HEK293T (cell line): ENCODE measurements around the gene RHBDD1.

ENCODE experiments used
- CTCF ChIA-PET: fragments of 350-600 bp; formaldehyde crosslinking; extraction: SDS; loops from one replicate; lab custom pipeline; 2021; ENCODE audit warnings: antibody characterized with exemption, inconsistent platforms; lab: Yijun Ruan, JAX
- POLR2A ChIA-PET: fragments of 350-600 bp; formaldehyde crosslinking; extraction: SDS; loops from one replicate; lab custom pipeline; 2020; ENCODE audit warnings: antibody characterized with exemption, inconsistent platforms; lab: Yijun Ruan, JAX
- DNase-seq: peaks from one replicate; pipeline ENCODE4 v3.0.0; 2012; ENCODE audit warnings: mixed read lengths; ENCODE audit errors: extremely low spot score
- ARNT ChIP-seq: fragments of 450-650 bp; IDR thresholded peaks from 2 replicates; pipeline ENCODE4 v1.6.1; 2017; ENCODE audit warnings: mild to moderate bottlenecking
- BHLHE40 ChIP-seq: fragments of 450-650 bp; IDR thresholded peaks from 2 replicates; pipeline ENCODE4 v1.6.1; 2016; ENCODE audit warnings: mild to moderate bottlenecking, moderate library complexity, borderline replicate concordance
- CTBP1 ChIP-seq: fragments of 450-650 bp; IDR thresholded peaks from 2 replicates; pipeline ENCODE4 v1.6.1; 2016; ENCODE audit warnings: borderline replicate concordance
- ELF4 ChIP-seq: fragments of 450-650 bp; IDR thresholded peaks from 2 replicates; pipeline ENCODE4 v1.6.1; 2017; ENCODE audit warnings: antibody characterized with exemption
- FOXA1 ChIP-seq: fragments of 450-650 bp; IDR thresholded peaks from 2 replicates; pipeline ENCODE4 v1.6.1; 2016; ENCODE audit warnings: mild to moderate bottlenecking
- FOXK2 ChIP-seq: fragments of 450-650 bp; IDR thresholded peaks from 2 replicates; pipeline ENCODE4 v1.6.1; 2016; ENCODE audit warnings: mild to moderate bottlenecking
- FOXM1 ChIP-seq: fragments of 450-650 bp; IDR thresholded peaks from 2 replicates; pipeline ENCODE4 v1.6.1; 2017; ENCODE audit warnings: mild to moderate bottlenecking, borderline replicate concordance
- HDGF ChIP-seq: fragments of 450-650 bp; IDR thresholded peaks from 2 replicates; pipeline ENCODE4 v1.6.1; 2017; ENCODE audit warnings: antibody characterized with exemption, borderline replicate concordance
- L3MBTL2 ChIP-seq: fragments of 450-650 bp; conservative IDR thresholded peaks from 2 replicates; pipeline ENCODE4 v1.6.1; 2016; ENCODE audit warnings: mild to moderate bottlenecking
- LEF1 ChIP-seq: fragments of 450-650 bp; IDR thresholded peaks from 2 replicates; pipeline ENCODE4 v1.6.1; 2017; ENCODE audit warnings: mild to moderate bottlenecking, borderline replicate concordance
- NFRKB ChIP-seq: fragments of 450-650 bp; IDR thresholded peaks from 2 replicates; pipeline ENCODE4 v1.6.1; 2016; ENCODE audit warnings: mild to moderate bottlenecking, moderate library complexity
- SP1 ChIP-seq: fragments of 450-650 bp; IDR thresholded peaks from 2 replicates; pipeline ENCODE4 v1.6.1; 2017
- SUZ12 ChIP-seq: fragments of 450-650 bp; IDR thresholded peaks from 2 replicates; pipeline ENCODE4 v1.6.1; 2016; ENCODE audit warnings: mild to moderate bottlenecking
- TARDBP ChIP-seq: fragments of 450-650 bp; IDR thresholded peaks from 2 replicates; pipeline ENCODE4 v1.6.1; 2016
- ZNF384 ChIP-seq: fragments of 450-650 bp; IDR thresholded peaks from 2 replicates; pipeline ENCODE4 v1.6.1; 2016
- TF ChIP-seq, protein P1 (sequence below): fragments of 450-650 bp; IDR thresholded peaks from 2 replicates; pipeline ENCODE4 v1.6.1; 2016

RHBDD1 gene

DNA sequence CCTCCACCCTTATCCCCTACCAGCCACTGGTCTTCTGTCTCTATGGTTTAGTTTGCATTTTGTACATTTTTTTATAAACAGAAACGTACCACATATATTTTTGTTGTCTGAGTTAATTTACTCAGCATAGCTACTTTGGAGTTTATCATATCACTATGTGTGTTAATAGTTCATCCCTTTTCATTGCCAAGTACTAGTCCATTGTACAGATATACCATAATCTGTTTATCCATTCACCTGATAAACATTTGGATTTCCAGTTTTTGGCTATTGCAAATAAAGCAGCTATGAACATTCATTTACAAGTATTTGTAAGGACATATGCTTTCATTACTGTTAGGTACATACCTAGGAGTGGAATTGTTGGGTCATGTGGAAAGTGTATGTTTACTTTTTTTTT lies 123.6 kb downstream of the RHBDD1 start:
- ChIA-PET POLR2A (no interaction called here), CTCF (interaction anchor here (0.5 kb wide), 1 partner anchor 162 kb away, joined by 3 read pairs; no protein-coding TSS in a partner anchor)
- no peak for DNase-seq
- no peak for TF ChIP-seq LEF1
- TF ChIP-seq, protein P1, sequence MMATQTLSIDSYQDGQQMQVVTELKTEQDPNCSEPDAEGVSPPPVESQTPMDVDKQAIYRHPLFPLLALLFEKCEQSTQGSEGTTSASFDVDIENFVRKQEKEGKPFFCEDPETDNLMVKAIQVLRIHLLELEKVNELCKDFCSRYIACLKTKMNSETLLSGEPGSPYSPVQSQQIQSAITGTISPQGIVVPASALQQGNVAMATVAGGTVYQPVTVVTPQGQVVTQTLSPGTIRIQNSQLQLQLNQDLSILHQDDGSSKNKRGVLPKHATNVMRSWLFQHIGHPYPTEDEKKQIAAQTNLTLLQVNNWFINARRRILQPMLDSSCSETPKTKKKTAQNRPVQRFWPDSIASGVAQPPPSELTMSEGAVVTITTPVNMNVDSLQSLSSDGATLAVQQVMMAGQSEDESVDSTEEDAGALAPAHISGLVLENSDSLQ, result no peak
- TF ChIP-seq SP1, result no peak
- TF ChIP-seq TARDBP, result no peak
- no peak for TF ChIP-seq FOXA1
- TF ChIP-seq ARNT, result no peak
- TF ChIP-seq SUZ12, result no peak
- TF ChIP-seq NFRKB, result no peak
- TF ChIP-seq ZNF384, result no peak
- no peak for TF ChIP-seq FOXM1
- no peak for TF ChIP-seq FOXK2
- no peak for TF ChIP-seq L3MBTL2

DNA sequence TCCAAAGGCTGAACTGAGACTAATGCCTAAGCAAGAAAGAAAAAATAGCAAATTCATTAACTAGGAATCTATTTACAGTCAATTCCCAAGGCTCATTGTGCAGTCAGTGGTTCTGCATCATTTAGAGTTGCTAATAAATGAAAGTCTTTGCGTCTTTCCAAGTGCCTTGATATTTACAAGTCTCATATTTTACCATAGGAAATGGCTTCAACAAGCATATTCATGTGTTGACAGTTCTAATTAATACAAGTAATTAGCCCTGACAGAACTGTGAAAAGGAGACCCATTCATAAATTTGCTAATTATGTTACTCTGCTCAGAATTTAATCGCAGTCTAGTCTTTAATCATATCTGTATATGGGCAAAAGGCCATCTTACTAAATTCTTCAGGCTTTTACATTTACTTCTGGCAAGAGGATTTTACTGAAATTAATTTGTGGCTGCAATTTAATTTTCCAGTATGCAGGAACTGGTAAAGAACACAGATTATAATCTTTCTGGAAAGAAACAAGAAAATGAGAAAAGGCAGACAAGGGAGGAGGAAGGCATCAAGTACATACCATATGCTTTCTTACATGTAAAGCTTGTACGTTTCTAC lies 126.4 kb downstream of the RHBDD1 start:
- ChIA-PET CTCF (no interaction called here), POLR2A (no interaction called here)
- DNase-seq, result no peak
- TF ChIP-seq ARNT (no peak), LEF1 (no peak), NFRKB (no peak), ZNF384 (no peak), BHLHE40 (no peak), TARDBP (no peak), SUZ12 (no peak), L3MBTL2 (no peak), SP1 (no peak)
- TF ChIP-seq, protein P1, result no peak

DNA sequence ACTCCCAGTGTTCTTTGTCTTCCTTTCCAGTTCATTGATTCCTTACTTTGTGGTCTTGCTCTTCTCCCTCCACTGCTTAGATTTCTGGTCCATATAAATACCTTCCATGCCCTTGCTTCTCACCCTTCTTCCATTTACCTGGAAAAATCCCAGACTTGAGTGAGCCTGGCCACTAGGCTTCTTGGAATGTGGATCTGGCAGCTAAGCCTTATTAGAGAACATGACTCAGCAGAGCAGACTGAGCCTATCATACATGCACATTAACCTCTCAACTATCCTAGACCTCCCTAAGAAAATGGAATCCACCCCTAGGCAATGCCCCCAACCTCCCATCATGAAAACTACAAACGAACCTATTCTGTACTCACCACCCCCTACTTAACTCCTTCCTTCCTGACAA lies 127.7 kb downstream of the RHBDD1 start:
- DNase-seq, result no peak
- POLR2A ChIA-PET, result no interaction called here
- CTCF ChIA-PET, result no interaction called here
- TF ChIP-seq, protein P1, result no peak
- TF ChIP-seq NFRKB, result no peak
- TF ChIP-seq CTBP1, result no peak
- no peak for TF ChIP-seq FOXK2
- TF ChIP-seq HDGF, result no peak
- no peak for TF ChIP-seq LEF1
- no peak for TF ChIP-seq ARNT
- TF ChIP-seq SP1, result no peak

DNA sequence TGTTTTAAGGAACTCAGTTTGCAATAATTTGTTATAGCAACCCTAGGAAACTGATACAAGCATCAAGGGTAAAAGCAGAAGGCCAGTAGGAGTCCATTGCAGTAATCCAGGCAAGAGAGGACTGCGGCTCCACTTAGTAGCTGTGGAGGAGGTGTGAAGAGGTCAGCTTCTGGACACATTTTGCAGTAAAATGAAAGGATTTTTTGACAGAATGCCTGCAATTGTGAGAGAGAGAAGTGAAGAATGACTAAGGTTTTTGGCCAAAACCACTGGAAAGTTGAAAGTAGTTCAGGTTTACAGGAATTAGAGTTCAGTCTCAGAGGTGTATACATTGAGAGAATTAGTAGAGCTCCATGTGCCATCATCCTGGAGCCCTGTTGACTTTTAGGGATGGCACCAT lies 129.5 kb downstream of the RHBDD1 start:
- CTCF ChIA-PET, result no interaction called here
- DNase-seq, result no peak
- TF ChIP-seq L3MBTL2 (no peak), ELF4 (no peak), FOXM1 (no peak), CTBP1 (no peak), TARDBP (no peak), SUZ12 (no peak), ZNF384 (no peak), LEF1 (no peak), FOXK2 (no peak), BHLHE40 (no peak), NFRKB (no peak), ARNT (no peak), HDGF (no peak), SP1 (no peak), FOXA1 (no peak)
- TF ChIP-seq, protein P1, result no peak
- POLR2A ChIA-PET, result no interaction called here

DNA sequence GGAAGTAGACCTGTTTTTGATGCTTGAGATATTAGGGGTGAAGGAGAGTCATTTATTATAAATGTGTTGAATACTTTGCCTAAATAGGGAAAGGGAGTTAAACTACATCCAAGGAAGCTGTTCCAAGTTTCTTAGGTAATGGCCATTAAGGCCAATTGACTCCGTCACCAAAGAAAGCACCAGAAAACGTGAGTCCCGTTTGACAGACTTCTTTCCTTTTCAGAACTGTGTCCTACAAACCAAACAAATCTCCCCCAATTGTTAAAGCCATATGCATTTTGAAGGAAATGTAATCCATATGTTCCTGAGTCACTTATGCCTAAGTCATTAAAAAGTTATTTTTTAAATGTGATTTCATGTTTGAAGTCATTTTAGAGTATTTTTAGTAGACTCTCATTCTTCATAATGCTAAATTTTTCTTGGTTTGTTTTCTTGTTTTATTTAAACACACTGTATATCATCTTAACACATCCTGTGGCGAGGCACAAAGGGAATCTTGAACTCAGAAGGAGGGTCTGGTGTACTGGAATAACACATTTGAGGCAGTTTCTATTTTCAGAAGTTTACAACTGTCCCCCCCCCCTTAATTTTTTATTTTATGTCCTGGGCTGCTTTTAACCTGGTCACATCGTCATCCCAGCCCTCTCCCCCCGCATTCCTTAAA lies 133.7 kb downstream of the RHBDD1 start:
- ChIA-PET POLR2A (no interaction called here), CTCF (no interaction called here)
- DNase-seq, result no peak
- TF ChIP-seq, protein P1, result no peak
- TF ChIP-seq SUZ12, result no peak
- TF ChIP-seq SP1, result no peak
- no peak for TF ChIP-seq NFRKB
- no peak for TF ChIP-seq ELF4
- TF ChIP-seq BHLHE40, result no peak
- no peak for TF ChIP-seq CTBP1
- no peak for TF ChIP-seq ZNF384
- no peak for TF ChIP-seq L3MBTL2
- TF ChIP-seq LEF1, result no peak
